ENCODE measurements around the gene NME8. TPM values are rescaled to one million over a fixed set of nuclear protein-coding genes. Genes with fewer than 3 reads are reported as not detected.

The NME8 gene
- total RNA-seq, 4 donors from 2014 or later: not detected

GRCh38 chr7:37930226-37930948 lies 82.0 kb downstream of the NME8 start:
- intact Hi-C loops (cut with DNase I): no loop called here
- 72 to 83% methylated on average over 4 to 5 of the region's 5 CpGs for WGBS, 2 donors
- Histone ChIP-seq H3K4me3 (no peak overlapping the region), H3K27me3 (no peaks in the 10 kb centered on the region), H3K4me1 (no peaks in the 10 kb centered on the region), H3K36me3 (no peaks in the 10 kb centered on the region), H3K9me3 (peaks cover 0 to 6% (median 0%) of the 10 kb centered on the region in 3 donors), H3K27ac (no peak overlapping the region)
- TF ChIP-seq, protein P1, sequence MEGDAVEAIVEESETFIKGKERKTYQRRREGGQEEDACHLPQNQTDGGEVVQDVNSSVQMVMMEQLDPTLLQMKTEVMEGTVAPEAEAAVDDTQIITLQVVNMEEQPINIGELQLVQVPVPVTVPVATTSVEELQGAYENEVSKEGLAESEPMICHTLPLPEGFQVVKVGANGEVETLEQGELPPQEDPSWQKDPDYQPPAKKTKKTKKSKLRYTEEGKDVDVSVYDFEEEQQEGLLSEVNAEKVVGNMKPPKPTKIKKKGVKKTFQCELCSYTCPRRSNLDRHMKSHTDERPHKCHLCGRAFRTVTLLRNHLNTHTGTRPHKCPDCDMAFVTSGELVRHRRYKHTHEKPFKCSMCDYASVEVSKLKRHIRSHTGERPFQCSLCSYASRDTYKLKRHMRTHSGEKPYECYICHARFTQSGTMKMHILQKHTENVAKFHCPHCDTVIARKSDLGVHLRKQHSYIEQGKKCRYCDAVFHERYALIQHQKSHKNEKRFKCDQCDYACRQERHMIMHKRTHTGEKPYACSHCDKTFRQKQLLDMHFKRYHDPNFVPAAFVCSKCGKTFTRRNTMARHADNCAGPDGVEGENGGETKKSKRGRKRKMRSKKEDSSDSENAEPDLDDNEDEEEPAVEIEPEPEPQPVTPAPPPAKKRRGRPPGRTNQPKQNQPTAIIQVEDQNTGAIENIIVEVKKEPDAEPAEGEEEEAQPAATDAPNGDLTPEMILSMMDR (IDR thresholded peaks at IDR 0.05): no peak
- TF ChIP-seq POLR2A (IDR thresholded peaks at IDR 0.05): no peak
- no peak for DNase-seq

DNA sequence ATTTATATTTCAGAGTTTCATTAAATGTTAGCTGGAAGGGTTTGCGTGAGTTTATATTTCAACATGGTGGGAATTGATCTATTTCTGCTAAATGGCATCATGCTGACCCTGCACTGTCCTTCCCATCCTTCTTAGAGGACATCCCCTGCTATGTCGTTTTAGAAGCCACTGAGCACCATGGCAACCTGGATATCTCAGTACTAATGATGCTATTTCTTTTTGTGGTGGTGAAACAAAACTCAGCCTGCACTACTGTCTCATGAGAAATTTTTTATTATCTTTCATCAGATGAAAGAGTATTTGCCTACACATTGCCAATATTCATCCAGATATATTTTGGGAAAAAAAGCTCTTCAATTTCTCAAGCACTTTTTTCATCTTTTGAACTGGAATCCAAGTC lies 84.1 kb downstream of the NME8 start:
- WGBS, 2 donors: 60 to 70% methylated on average over 2 of the region's 2 CpGs
- Histone ChIP-seq H3K27ac (no peak overlapping the region), H3K9me3 (no peaks in the 10 kb centered on the region), H3K4me3 (no peak overlapping the region), H3K36me3 (no peaks in the 10 kb centered on the region), H3K4me1 (no peaks in the 10 kb centered on the region), H3K27me3 (no peaks in the 10 kb centered on the region)
- intact Hi-C loops (cut with DNase I): no loop called here
- no peak for DNase-seq
- no peak for TF ChIP-seq POLR2A (IDR thresholded peaks at IDR 0.05)
- TF ChIP-seq, protein P1 (IDR thresholded peaks at IDR 0.05): no peak

GRCh38 chr7:37933018-37933566 lies 84.7 kb downstream of the NME8 start:
- H3K4me3 ChIP-seq: no peak overlapping the region
- H3K27me3 ChIP-seq: no peaks in the 10 kb centered on the region
- no peaks in the 10 kb centered on the region for H3K9me3 ChIP-seq
- no peak for DNase-seq
- 90 to 96% methylated on average over 9 of the region's 9 CpGs for WGBS, 2 donors
- intact Hi-C loops (cut with DNase I): no loop called here
- no peak for TF ChIP-seq POLR2A (IDR thresholded peaks at IDR 0.05)
- TF ChIP-seq, protein P1 (IDR thresholded peaks at IDR 0.05): no peak
- no peaks in the 10 kb centered on the region for H3K4me1 ChIP-seq
- no peaks in the 10 kb centered on the region for H3K36me3 ChIP-seq
- no peak overlapping the region for H3K27ac ChIP-seq

DNA sequence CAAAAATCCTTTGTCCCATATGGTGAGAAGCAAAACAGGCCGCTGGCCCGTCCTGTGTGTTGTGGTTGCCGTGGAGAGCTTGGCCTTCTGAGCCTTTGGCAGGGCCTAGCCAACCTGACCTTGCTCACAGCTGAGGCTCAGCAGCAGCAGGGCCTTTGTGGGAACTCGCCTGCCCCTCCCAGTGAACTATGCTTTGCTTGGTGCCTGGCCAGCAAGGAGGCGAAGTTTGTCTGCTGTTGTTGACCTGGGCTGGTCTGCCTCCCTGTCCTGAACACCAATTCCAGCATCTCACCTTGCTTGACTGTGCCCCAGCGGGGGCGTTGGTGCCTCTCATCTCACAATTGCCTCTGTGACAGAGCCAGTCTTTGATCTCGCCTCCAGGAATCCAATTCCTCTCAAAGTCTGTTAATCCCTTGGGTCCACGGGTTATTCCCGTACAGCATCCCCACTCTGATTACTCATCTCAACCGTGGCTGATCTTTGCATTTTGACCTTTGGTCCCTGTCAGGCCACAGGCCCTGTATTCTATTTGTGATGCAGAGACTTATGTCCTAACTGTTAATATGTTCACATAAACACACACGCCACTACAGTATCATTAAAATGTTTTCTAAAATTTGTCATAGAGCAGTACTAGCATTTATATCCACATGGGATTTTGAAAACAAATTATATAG lies 94.7 kb downstream of the NME8 start:
- DNase-seq: no peak
- H3K4me1 ChIP-seq: peaks cover 0 to 17% (median 0%) of the 10 kb centered on the region in 3 donors
- 45 to 54% methylated on average over 10 to 12 of the region's 12 CpGs for WGBS, 2 donors
- no peaks in the 10 kb centered on the region for H3K9me3 ChIP-seq
- intact Hi-C loops (cut with DNase I): no loop called here
- no peaks in the 10 kb centered on the region for H3K27me3 ChIP-seq
- H3K27ac ChIP-seq: peak overlapping the region in 2 of 4 donors; percentile 32 to 49
- H3K36me3 ChIP-seq: no peaks in the 10 kb centered on the region
- no peak overlapping the region for H3K4me3 ChIP-seq
- TF ChIP-seq, protein P1 (IDR thresholded peaks at IDR 0.05): no peak
- TF ChIP-seq POLR2A (IDR thresholded peaks at IDR 0.05): no peak

Data from esophagus squamous epithelium (tissue), 5 donors.